K562 (cell line): ENCODE data around the gene RUVBL2. TPM values are rescaled to one million over a fixed set of nuclear protein-coding genes. Genes with fewer than 3 reads are reported as not detected.

Source experiments
- ATAC-seq: fragments of 200-7000 bp; cut with Tn5 transposase; 3 replicates; pipeline ENCODE4 v1.9.1; 2020; ENCODE audit warnings: moderate library complexity
- BruUV-seq: library from RNA; stranded (reverse); fragments of 400-500 nt; replicated peaks from 2 replicates; lab custom pipeline; 2021; lab: Mats Ljungman, UMichigan
- CTCF ChIA-PET: fragments of 300-600 bp; formaldehyde crosslinking; extraction: SDS; loops from one replicate; lab custom pipeline; 2021; ENCODE audit warnings: low intra/inter-chr PET ratio; lab: Yijun Ruan, JAX
- POLR2A ChIA-PET: fragments of 300-600, 350-650 bp; sonication (Branson Sonifier 250); formaldehyde crosslinking; extraction: SDS; loops from one replicate; lab custom pipeline; 2021; ENCODE audit warnings: antibody characterized with exemption, inconsistent platforms; lab: Yijun Ruan, JAX
- DNase-seq, 4 experiments: peaks; one replicate each; pipeline versions ENCODE4 v3.0.0 to v3.0.0-alpha.2; 2011 to 2018; ENCODE audit warnings: low spot score in 3 of 4, mixed read lengths in 3 of 4; ENCODE audit errors: extremely low read depth in 1 of 4
- FAIRE-seq: peaks from 2 replicates; lab custom pipeline; 2011; peaks lifted over from hg19 to GRCh38; lab: Jason Lieb, UNC
- H2AFZ ChIP-seq: 2 replicates; pipeline ENCODE4 v1.6.0; 2011; ENCODE audit warnings: low read depth, low read length, control low read depth, inconsistent platforms
- H3K27ac ChIP-seq: fragments of 200-600 bp; 3 replicates; pipeline ENCODE4 v1.8.0; 2011; ENCODE audit warnings: low read depth, mild to moderate bottlenecking, control low read depth, inconsistent platforms, low read length, moderate library complexity, mixed read lengths; ENCODE audit errors: extremely low read depth
- H3K27me3 ChIP-seq, 2 experiments: fragments of 300-600 bp in 1 of 2; 2 replicates in 1 of 2; 3 replicates in 1 of 2; pipeline versions ENCODE4 v1.6.0 to v1.8.0; 2011; ENCODE audit warnings: inconsistent platforms in 2 of 2, low read length in 2 of 2, mild to moderate bottlenecking in 1 of 2, mixed read lengths in 1 of 2, moderate library complexity in 1 of 2; ENCODE audit not compliant: control insufficient read depth in 2 of 2, insufficient read depth in 2 of 2
- H3K36me3 ChIP-seq: fragments of 300-600 bp; 3 replicates; pipeline ENCODE4 v1.8.0; 2011; ENCODE audit warnings: mild to moderate bottlenecking, low read length, inconsistent platforms; ENCODE audit not compliant: control insufficient read depth, insufficient read depth
- H3K4me1 ChIP-seq, 2 experiments: fragments of 200-600 bp in 1 of 2; replicated peaks in 1 of 2; 2 replicates in 1 of 2; 3 replicates in 1 of 2; pipeline versions ENCODE4 v1.5.1 to v1.8.0; 2011; ENCODE audit warnings: inconsistent platforms in 2 of 2, low read length in 2 of 2, mild to moderate bottlenecking in 1 of 2, mixed read lengths in 1 of 2, moderate library complexity in 1 of 2; ENCODE audit not compliant: control insufficient read depth in 2 of 2, insufficient read depth in 2 of 2
- H3K4me2 ChIP-seq: 2 replicates; pipeline ENCODE4 v1.6.1; 2011; ENCODE audit warnings: low read length, control low read depth, inconsistent platforms, mixed read lengths; ENCODE audit not compliant: insufficient read depth
- H3K4me3 ChIP-seq: fragments of 200-600 bp; sonication (generic), shearing (Covaris generic); 2 replicates; pipeline ENCODE4 v1.5.1; 2016; ENCODE audit warnings: control low read depth, inconsistent platforms
- H3K79me2 ChIP-seq: fragments of 200-600 bp; 3 replicates; pipeline ENCODE4 v1.8.0; 2011; ENCODE audit warnings: low read length, inconsistent platforms; ENCODE audit not compliant: control insufficient read depth, insufficient read depth
- H3K9ac ChIP-seq, 2 experiments: 2 replicates each; pipeline versions ENCODE4 v1.6.0 to v1.6.1; 2011; ENCODE audit warnings: low read depth in 2 of 2, low read length in 2 of 2, control low read depth in 1 of 2, inconsistent platforms in 1 of 2, mild to moderate bottlenecking in 1 of 2, mixed read lengths in 1 of 2; ENCODE audit not compliant: insufficient read depth in 1 of 2
- H3K9me1 ChIP-seq: one replicate; pipeline ENCODE4 v1.6.0; 2011; ENCODE audit warnings: inconsistent platforms, mild to moderate bottlenecking, low read length, moderate library complexity; ENCODE audit not compliant: control insufficient read depth, insufficient read depth
- H3K9me3 ChIP-seq: replicated peaks from 2 replicates; pipeline ENCODE4 v1.5.1; 2011; ENCODE audit warnings: low read depth, low read length, inconsistent platforms; ENCODE audit not compliant: control insufficient read depth, insufficient read depth
- H4K20me1 ChIP-seq: replicated peaks from 2 replicates; pipeline ENCODE4 v1.6.1; 2011; ENCODE audit warnings: low read length, inconsistent platforms, mixed read lengths; ENCODE audit not compliant: control insufficient read depth, insufficient read depth
- CREB3L1 ChIP-seq: fragments of 450-650 bp; IDR thresholded peaks from 2 replicates; pipeline ENCODE4 v1.6.1; 2014; ENCODE audit warnings: low read depth, mild to moderate bottlenecking, moderate library complexity, borderline replicate concordance
- FOXJ2 ChIP-seq: fragments of 200-800 bp; sonication (Bioruptor generic); IDR thresholded peaks from 2 replicates; pipeline ENCODE4 v1.6.1; 2016; ENCODE audit warnings: missing genetic modification characterization, missing compliant biosample characterization
- GATAD2A ChIP-seq: fragments of 450-650 bp; IDR thresholded peaks from 2 replicates; pipeline ENCODE4 v1.6.1; 2017
- GTF2F1 ChIP-seq: IDR thresholded peaks from 2 replicates; pipeline ENCODE4 v1.6.1; 2011; ENCODE audit warnings: low read depth, low read length, improper control_type of control experiment
- ZNF561 ChIP-seq: fragments of 450-650 bp; formaldehyde crosslinking; conservative IDR thresholded peaks from 2 replicates; pipeline ENCODE4 v1.4.0; 2020; ENCODE audit warnings: mild to moderate bottlenecking, moderate library complexity
- WGBS: fragments of 100-300 bp; shearing (Covaris generic); methylation state at CpG from one replicate; pipeline ENCODE4 v1.1.6; 2016; ENCODE audit warnings: low coverage, mixed read lengths; ENCODE audit not compliant: insufficient coverage; ENCODE audit errors: missing lambda C conversion rate; 5-methylcytosine and 5-hydroxymethylcytosine counted together
- in situ Hi-C: fragments of 300-500 bp; cut with MboI; formaldehyde crosslinking; loops from 4 replicates; pipeline ENCODE4 v1.15.0; 2018; ENCODE audit warnings: inconsistent platforms, mixed read lengths
- intact Hi-C: fragments of 100-400 bp; cut with micrococcal nuclease; formaldehyde crosslinking; loops from 2 replicates; pipeline ENCODE4 v1.14.2; 2022
- polyA plus RNA-seq, 8 experiments: library from polyadenylated mRNA; depleted of rRNA in 4 of 8; stranded (reverse) in 5 of 8; unstranded in 3 of 8; fragments of >200 nt; fragmentation: Nextera tagmentation in 2 of 8; fragmentation: Illumina TruSeq in 1 of 8; extraction: Ambion mirVana in 2 of 8; extraction: Trizol in 1 of 8; gene quantifications; 2 replicates each; pipeline versions ENCODE4 v1.2.1 to v1.2.3, GENCODE V29; 2011 to 2014; ENCODE audit warnings: inconsistent platforms in 1 of 8, missing spikeins in 1 of 8
- total RNA-seq, 7 experiments: library from RNA; depleted of rRNA in 6 of 7; stranded (reverse); fragments of >200 nt in 6 of 7; fragmentation: Illumina TruSeq in 2 of 7; extraction: Trizol in 2 of 7; gene quantifications; 2 replicates each; pipeline versions ENCODE4 v1.2.1 to v1.2.3, GENCODE V29; 2011 to 2021; ENCODE audit warnings: low replicate concordance in 1 of 7
- TF ChIP-seq, protein P1 (sequence below): fragments of 200-600 bp; sonication (generic); IDR thresholded peaks from one replicate; pipeline ENCODE4 v1.6.1; 2012; ENCODE audit warnings: mild to moderate bottlenecking, low read depth, low read length, inconsistent platforms

The RUVBL2 gene
- total and polyA plus RNA-seq, 9 of the 15 experiments (the other 6 are each of a cell fraction or from before 2014, with no cell fraction given) = 71.4 to 453 (median 237) TPM

DNA sequence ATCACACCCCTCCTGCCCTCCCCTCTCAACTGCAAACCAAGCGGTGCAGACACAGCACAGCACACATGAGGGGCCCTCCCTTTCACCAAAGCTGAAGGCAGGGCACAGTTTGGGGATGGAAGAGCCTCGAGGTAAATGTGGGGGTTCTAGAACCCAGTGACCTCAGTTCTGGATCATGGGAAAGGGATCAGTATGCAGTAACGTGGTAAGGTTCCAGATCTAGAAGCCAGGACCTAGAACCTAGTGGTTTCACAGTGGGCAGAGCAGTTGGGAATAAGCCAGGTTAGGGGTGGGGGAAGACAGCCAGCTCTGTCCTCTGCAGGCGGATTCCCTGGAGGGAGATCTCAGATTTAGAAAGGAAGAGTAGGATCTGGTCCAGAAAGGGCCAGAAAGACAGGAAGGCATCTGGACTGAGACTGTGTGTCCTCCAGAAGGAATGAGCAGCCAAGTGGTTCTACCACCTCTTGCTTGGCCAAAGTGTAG is 25.5 kb upstream of the RUVBL2 start:
- ATAC-seq (no peak; the same call in 2 of the 3 replicates), DNase-seq (no peak), FAIRE-seq (no peak)
- ChIA-PET POLR2A (interaction anchor here (0.6 to 14.5 kb wide), 28 partner anchors 8 to 521 kb away, joined by 3 to 439 read pairs (median 12); partner anchors contain the start of genes BAX, DHDH, GYS1 and HSD17B14), CTCF (interaction anchor here (0.6 kb wide), 2 partner anchors 13 to 332 kb away, joined by 3 to 6 read pairs; no protein-coding TSS in a partner anchor)
- Histone ChIP-seq H3K27ac (peak overlapping the region; percentile 82; the same call in 2 of the 3 replicates), H3K9me1 (no peaks in the 10 kb centered on the region), H3K9me3 (no peaks in the 10 kb centered on the region), H3K36me3 (peaks cover 61% of the 10 kb centered on the region), H3K4me3 (no peak overlapping the region), H3K79me2 (peaks cover 42% of the 10 kb centered on the region), H3K27me3 (no peaks in the 10 kb centered on the region), H4K20me1 (peaks cover 21% of the 10 kb centered on the region), H2AFZ (no peak overlapping the region), H3K4me1 (peaks cover 32 to 50% of the 10 kb centered on the region in 2 experiments), H3K9ac (peak overlapping the region; percentile 90 to 91; a peak in 3 of 4 replicates), H3K4me2 (peak overlapping the region; percentile 99)
- intact Hi-C loops = loop anchor here (5.0 kb wide), 1 partner anchor 36 kb away; the partner anchor contains the start of gene DHDH
- in situ Hi-C loops = loop anchor here (10.0 kb wide), 1 partner anchor 93 kb away; the partner anchor contains the start of gene PPP1R15A
- WGBS = 53% methylated on average over 4 of the region's 4 CpGs
- BruUV-seq = no TSS peak
- TF ChIP-seq CREB3L1 (peak; percentile 98), GTF2F1 (peak; percentile 20; the same call in 1 of the 2 replicates), GATAD2A (peak; percentile 16; the same call in 1 of the 2 replicates), FOXJ2 (tag) (0 out of 2 replicates have a peak, but pooled peaks have one; percentile 12), ZNF561 (CRISPR knock-in tag) (0 out of 2 replicates have a peak, but pooled peaks have one; percentile 11)
- TF ChIP-seq, protein P1, sequence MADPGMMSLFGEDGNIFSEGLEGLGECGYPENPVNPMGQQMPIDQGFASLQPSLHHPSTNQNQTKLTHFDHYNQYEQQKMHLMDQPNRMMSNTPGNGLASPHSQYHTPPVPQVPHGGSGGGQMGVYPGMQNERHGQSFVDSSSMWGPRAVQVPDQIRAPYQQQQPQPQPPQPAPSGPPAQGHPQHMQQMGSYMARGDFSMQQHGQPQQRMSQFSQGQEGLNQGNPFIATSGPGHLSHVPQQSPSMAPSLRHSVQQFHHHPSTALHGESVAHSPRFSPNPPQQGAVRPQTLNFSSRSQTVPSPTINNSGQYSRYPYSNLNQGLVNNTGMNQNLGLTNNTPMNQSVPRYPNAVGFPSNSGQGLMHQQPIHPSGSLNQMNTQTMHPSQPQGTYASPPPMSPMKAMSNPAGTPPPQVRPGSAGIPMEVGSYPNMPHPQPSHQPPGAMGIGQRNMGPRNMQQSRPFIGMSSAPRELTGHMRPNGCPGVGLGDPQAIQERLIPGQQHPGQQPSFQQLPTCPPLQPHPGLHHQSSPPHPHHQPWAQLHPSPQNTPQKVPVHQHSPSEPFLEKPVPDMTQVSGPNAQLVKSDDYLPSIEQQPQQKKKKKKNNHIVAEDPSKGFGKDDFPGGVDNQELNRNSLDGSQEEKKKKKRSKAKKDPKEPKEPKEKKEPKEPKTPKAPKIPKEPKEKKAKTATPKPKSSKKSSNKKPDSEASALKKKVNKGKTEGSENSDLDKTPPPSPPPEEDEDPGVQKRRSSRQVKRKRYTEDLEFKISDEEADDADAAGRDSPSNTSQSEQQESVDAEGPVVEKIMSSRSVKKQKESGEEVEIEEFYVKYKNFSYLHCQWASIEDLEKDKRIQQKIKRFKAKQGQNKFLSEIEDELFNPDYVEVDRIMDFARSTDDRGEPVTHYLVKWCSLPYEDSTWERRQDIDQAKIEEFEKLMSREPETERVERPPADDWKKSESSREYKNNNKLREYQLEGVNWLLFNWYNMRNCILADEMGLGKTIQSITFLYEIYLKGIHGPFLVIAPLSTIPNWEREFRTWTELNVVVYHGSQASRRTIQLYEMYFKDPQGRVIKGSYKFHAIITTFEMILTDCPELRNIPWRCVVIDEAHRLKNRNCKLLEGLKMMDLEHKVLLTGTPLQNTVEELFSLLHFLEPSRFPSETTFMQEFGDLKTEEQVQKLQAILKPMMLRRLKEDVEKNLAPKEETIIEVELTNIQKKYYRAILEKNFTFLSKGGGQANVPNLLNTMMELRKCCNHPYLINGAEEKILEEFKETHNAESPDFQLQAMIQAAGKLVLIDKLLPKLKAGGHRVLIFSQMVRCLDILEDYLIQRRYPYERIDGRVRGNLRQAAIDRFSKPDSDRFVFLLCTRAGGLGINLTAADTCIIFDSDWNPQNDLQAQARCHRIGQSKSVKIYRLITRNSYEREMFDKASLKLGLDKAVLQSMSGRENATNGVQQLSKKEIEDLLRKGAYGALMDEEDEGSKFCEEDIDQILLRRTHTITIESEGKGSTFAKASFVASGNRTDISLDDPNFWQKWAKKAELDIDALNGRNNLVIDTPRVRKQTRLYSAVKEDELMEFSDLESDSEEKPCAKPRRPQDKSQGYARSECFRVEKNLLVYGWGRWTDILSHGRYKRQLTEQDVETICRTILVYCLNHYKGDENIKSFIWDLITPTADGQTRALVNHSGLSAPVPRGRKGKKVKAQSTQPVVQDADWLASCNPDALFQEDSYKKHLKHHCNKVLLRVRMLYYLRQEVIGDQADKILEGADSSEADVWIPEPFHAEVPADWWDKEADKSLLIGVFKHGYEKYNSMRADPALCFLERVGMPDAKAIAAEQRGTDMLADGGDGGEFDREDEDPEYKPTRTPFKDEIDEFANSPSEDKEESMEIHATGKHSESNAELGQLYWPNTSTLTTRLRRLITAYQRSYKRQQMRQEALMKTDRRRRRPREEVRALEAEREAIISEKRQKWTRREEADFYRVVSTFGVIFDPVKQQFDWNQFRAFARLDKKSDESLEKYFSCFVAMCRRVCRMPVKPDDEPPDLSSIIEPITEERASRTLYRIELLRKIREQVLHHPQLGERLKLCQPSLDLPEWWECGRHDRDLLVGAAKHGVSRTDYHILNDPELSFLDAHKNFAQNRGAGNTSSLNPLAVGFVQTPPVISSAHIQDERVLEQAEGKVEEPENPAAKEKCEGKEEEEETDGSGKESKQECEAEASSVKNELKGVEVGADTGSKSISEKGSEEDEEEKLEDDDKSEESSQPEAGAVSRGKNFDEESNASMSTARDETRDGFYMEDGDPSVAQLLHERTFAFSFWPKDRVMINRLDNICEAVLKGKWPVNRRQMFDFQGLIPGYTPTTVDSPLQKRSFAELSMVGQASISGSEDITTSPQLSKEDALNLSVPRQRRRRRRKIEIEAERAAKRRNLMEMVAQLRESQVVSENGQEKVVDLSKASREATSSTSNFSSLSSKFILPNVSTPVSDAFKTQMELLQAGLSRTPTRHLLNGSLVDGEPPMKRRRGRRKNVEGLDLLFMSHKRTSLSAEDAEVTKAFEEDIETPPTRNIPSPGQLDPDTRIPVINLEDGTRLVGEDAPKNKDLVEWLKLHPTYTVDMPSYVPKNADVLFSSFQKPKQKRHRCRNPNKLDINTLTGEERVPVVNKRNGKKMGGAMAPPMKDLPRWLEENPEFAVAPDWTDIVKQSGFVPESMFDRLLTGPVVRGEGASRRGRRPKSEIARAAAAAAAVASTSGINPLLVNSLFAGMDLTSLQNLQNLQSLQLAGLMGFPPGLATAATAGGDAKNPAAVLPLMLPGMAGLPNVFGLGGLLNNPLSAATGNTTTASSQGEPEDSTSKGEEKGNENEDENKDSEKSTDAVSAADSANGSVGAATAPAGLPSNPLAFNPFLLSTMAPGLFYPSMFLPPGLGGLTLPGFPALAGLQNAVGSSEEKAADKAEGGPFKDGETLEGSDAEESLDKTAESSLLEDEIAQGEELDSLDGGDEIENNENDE = no peak
